ENCODE results near the gene ACTG2.

ACTG2 gene

DNA sequence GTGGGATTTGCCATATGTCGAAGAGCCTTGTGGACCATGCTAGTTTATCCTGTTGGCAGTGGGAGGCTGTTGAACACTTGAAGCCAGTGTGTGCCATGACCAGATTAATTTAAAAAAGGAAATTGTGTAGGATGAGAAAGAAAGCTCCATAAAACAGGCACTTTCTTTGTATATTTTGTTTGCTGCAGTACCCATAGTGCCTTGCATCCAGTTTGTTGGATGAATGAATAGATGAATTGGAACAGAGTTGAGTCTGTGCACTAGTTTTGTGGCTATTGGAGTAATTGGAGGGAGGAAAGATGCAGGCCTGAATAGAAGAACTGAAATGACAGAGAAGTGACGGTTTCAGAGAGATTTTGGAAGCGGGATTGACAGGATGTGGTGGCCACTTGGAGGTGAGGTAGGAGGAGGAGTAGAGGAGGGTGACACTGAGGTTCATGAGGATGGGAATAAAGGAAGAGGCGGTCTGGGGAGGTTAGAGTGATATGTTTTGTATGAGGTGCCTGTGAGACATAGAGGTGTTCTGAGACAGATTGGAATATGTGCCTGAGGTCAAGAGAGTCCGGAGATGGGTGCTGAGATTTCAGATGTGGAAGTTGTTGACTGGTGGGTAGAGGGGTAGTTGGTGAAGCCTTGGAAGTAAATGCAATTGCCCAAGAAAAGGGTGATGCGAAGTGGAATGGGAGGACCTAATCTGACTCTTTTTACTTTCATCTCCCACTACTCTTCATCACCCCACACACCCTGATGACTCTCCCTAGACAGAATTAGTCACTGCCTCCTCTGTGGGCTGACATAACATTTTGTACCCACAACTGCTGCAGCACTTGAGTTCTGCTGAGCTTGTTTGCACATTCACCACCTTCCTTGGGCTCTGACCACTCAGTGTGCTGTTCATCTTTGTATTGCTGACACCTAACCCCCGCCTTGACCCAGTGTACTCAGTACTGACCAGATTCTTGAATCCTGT lies 39.0 kb downstream of the ACTG2 start:
- no peak for DNase-seq (ENCODE audit: low spot score)
- TF ChIP-seq, protein P1, sequence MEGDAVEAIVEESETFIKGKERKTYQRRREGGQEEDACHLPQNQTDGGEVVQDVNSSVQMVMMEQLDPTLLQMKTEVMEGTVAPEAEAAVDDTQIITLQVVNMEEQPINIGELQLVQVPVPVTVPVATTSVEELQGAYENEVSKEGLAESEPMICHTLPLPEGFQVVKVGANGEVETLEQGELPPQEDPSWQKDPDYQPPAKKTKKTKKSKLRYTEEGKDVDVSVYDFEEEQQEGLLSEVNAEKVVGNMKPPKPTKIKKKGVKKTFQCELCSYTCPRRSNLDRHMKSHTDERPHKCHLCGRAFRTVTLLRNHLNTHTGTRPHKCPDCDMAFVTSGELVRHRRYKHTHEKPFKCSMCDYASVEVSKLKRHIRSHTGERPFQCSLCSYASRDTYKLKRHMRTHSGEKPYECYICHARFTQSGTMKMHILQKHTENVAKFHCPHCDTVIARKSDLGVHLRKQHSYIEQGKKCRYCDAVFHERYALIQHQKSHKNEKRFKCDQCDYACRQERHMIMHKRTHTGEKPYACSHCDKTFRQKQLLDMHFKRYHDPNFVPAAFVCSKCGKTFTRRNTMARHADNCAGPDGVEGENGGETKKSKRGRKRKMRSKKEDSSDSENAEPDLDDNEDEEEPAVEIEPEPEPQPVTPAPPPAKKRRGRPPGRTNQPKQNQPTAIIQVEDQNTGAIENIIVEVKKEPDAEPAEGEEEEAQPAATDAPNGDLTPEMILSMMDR (IDR thresholded peaks at IDR 0.05; ENCODE audit: extremely low read depth, missing control alignments) = no peak

DNA sequence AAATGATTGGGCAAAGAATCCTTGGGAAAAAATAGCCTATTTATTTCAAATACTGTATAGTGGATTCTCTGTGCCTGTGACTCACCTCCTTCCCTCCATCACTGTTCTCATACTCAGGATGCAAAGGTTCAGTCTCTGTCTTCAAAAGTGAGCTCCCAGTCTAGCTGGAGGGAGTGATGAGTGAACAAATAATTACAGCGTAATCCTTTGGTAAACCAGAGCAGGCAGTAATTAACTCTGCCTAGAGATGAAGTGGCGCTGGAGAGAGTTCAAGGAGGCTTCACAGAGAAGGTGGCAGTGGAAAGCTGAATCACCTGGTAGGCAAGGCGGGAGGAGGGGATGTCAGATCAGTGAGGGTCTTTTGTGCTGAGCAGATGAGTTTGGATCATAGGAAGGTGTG lies 40.4 kb downstream of the ACTG2 start:
- no peak for DNase-seq (ENCODE audit: low spot score)
- TF ChIP-seq, protein P1 (IDR thresholded peaks at IDR 0.05; ENCODE audit: extremely low read depth, missing control alignments) = no peak

DNA sequence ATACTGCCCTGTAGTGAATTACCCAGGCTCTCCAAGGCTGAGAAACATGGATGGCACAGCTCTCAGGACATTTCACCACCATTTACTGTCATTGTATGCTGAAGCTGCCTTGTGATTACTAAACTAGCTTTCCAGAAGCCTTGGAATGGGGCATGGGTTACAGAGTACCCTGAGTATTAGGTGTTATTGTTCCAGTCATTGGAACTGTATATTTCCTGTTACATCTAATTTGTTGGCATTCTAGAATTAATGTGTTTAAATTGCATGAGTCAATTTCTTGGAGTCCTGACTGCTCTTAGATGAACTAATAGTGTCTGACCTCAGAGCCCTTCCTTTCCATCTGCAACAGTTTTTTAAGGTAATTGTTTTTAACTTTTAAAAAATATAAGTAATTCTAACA lies 42.8 kb downstream of the ACTG2 start:
- TF ChIP-seq, protein P1 (IDR thresholded peaks at IDR 0.05; ENCODE audit: extremely low read depth, missing control alignments) = no peak
- no peak for DNase-seq (ENCODE audit: low spot score)

DNA sequence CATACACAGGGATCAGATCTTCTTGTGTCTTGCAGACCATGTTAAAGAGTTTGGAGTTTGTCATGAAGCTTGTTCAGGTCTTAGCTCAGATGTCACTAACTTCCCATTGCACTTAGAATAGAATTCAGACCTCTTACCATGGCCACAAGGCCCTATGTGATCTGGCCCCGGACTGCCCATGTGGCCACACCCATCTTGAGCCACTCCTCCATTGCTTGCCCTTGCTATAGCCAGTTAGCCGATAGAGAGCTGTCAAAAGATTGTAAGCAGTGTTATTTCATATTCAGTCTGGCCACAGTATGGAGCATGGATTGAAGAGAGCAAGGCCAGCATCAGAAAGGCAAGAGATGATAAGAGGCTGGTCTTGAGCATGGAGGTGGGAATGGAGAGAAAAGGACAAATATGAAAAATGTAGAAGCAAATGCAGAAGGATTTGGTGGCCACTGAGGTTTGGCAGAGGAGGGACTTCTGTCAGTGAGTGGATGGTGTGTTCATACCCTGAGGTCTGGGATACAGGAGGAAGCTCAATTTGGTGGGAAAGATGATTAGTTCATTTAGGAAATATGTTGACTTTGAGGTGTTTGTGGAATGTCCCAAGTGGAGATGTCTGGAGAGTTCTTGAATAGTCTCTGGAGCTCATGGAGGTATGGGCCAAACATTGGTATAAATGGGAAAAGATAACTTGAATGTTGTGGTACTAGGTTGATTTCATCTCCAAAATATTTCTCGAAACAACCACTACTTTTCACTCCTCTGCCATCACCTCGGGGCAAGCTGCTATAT lies 44.5 kb downstream of the ACTG2 start:
- DNase-seq (ENCODE audit: low spot score) = no peak
- TF ChIP-seq, protein P1 (IDR thresholded peaks at IDR 0.05; ENCODE audit: extremely low read depth, missing control alignments) = no peak

DNA sequence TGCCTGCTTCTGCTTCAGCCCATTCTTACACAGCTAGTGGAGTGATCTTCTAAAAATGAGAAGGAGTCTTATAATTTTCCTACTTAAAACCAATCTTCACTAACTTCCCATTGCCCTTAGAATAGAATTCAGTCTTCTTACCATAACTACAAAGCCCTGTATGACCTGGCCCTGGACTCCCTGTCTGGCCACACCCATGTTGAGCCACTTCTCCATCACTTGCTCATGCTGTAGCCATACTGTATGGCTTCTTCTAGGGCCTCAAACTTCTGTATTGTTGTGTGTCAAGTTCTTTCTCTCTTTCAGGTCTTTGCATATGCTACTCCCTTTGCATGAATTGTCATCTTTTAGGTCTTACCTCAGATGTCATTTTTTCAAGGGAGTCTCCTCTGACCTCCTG lies 45.1 kb downstream of the ACTG2 start:
- DNase-seq (ENCODE audit: low spot score) = no peak
- TF ChIP-seq, protein P1 (IDR thresholded peaks at IDR 0.05; ENCODE audit: extremely low read depth, missing control alignments) = no peak

DNA sequence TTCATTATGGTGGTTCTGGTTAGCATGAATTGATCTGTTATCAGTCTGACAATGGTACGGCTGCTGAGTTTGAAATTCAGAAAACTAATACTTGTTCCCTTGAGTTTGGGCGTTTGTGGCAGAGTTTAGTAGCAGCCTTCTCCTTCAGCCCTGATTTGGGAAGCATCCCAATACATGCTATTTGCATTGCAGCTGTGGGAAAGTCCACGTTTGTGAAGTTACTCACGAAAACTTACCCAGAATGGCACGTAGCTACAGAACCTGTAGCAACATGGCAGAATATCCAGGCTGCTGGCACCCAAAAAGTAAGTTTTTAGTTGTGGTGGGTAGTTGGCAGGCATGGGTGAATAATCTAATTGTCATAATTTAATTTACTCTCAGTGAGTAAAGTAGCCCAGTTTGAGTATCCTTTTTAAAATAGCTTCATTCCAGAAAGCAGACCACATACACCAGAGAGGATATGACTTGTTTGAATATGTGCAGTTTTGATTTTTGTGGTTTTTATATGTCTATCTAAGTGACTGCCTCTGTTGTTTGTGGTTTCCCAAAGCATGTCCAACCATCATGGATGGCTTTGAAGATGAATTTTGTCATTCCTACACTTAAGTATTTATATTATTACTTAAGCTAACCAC lies 46.0 kb downstream of the ACTG2 start:
- no peak for DNase-seq (ENCODE audit: low spot score)
- TF ChIP-seq, protein P1 (IDR thresholded peaks at IDR 0.05; ENCODE audit: extremely low read depth, missing control alignments) = no peak

All from GM20000 (cell line).